PC-9 (cell line): Measurements from ENCODE around the gene IGSF21.

Experiments
- CTCF ChIP-seq: fragments of 200-600 bp; sonication (generic); conservative IDR thresholded peaks from 2 replicates; pipeline ENCODE4 v1.6.1; 2017; ENCODE audit warnings: mixed run types, antibody characterized with exemption, mild to moderate bottlenecking, moderate library complexity
- EZH2 ChIP-seq: fragments of 200-600 bp; sonication (generic); IDR thresholded peaks from 2 replicates; pipeline ENCODE4 v1.8.0; 2017; ENCODE audit warnings: antibody characterized with exemption, low read depth

- TF ChIP-seq CTCF (no peak), EZH2 (no peak)
These were observed 276.9 kb downstream of the IGSF21 start for GRCh38 chr1:18384471-18384870.
